HG02588 (cell line): ENCODE data around the gene CXorf58.
"Not testable (repeated sequence)": the region's sequence is repeated elsewhere in the genome, so short reads cannot be mapped to it uniquely, and the experiment has no call there.

Source experiments
- ATAC-seq: cut with Tn5 transposase; IDR thresholded peaks from one replicate; pipeline ENCODE4 v1.9.1; 2021; ENCODE audit warnings: mild to moderate bottlenecking, moderate library complexity; ENCODE audit not compliant: unreplicated experiment

CXorf58 gene

GRCh38 chrX:23907498-23908218, at the start of gene CXorf58, which contains the start of gene APOO:
Gene CXorf58, plus strand, starts transcription at chrX:23908006. Its CDS starts 2,297 bp downstream, at chrX:23910303.
Gene APOO, minus strand, starts transcription at chrX:23907938. Its CDS starts 236 bp downstream, at chrX:23907702.
- peak; percentile 93 for ATAC-seq

GRCh38 chrX:23859238-23859637, 48.6 kb upstream of the CXorf58 start:
- ATAC-seq: not testable (repeated sequence)

- ATAC-seq: no peak
These were observed 46.5 kb upstream of the CXorf58 start for GRCh38 chrX:23861215-23861896.

- ATAC-seq: not testable (repeated sequence)
These were observed 45.9 kb upstream of the CXorf58 start for GRCh38 chrX:23861952-23862351.

DNA sequence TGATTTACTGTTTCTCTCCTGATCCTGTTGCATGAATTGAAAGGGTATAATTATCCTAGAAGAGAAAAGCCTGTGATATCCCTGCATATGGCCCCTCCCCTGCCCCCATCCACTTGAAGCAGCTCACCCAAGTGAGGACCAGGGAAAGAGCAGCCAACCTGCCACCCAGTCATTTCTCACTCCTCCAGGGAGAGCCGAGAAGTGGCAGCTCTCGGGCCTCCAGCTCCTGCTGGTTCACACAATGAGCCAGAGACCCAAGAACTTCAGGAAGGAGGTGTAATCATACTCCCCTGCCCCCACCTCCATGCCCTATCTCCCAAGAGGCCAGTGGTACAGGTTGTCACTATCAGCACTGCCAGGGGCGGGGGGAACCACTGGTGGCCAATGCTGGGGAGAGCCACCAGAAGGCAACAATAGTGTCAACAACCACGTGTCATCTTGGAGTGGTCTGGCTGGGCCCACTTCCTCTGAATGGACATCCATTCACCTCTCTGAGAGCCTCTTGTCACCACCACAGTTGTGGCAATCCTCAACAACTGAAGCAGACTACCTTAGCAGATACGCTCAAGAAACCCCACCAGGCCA, 43.0 kb upstream of the CXorf58 start:
- ATAC-seq: no peak

DNA sequence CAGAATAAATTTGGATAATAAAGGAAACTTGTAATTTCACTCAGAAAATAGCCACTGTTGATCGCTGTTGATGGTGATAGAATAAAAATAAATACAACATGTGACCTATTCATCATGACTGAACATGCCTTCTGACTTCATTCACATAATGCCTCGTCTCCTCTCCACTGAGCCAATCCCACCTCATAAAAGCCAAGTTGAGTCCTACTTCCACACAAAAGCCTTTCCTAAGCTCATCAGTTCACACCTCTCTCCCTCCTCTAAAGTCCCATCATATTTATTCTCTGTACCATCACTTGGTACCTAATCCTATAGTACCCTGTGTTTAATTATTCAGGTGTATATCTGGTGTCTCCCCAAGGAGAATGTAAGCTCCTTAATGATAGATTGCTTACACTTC, 37.8 kb upstream of the CXorf58 start:
- no peak for ATAC-seq

DNA sequence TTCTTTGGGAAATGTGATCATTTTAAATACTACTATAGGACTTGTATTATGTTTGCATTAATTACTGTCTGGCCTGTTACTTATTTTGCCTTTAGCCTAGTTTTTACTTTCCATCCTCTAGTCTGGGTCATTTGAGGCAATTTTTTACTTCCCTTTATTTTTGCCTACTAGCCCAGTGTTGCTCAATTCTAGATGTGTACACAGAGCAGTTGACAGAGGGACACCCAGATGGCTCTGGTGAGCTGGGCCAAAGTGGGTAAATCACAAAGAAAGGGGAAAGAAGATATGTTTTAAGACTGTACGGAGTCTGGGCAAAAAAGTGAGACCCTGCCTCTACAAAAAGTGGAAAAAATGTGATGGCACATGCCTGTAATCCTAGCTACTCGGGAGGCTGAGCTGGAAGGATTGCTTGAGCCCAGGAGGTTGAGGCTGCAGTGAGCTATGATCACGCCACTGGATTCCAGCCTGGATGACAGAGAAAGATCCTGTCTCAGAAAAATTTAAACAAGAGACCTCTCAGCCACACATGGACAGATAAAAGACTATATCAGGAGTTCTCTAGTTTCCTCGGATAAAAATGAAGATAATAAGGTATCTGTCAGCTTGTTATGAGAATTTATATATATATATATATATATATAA, 35.8 kb upstream of the CXorf58 start:
- ATAC-seq: no peak

GRCh38 chrX:23879380-23880090, 28.3 kb upstream of the CXorf58 start:
- no peak for ATAC-seq

DNA sequence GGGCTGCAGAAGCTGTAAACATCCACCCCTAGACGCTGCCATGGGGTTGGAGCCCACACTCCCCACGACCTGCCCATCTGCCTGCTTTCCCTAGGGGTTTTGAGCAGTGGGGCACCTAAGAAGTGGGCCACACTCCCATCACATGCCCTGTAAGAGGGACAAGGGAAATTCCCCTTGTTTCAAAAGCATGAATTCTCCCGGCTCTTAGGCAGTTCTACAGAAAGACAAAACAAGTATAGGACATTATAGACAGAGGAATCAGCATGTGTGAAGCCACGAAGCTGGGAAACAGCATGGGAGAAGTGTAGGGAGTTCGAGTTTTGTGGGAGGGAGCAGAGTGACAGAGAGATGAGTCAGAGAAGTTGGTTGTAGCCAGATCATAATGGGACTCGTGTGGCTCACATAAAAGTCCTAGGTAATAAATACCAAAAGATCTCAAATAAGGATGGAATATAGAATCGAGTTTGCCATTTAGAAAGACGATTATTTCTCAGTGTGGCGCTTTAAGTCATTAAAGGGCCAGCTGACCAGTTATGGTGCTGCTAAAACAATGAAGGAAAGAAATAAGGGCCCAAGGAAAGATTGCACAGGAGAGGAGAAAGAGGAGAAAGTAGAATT, 24.0 kb upstream of the CXorf58 start:
- ATAC-seq: no peak

DNA sequence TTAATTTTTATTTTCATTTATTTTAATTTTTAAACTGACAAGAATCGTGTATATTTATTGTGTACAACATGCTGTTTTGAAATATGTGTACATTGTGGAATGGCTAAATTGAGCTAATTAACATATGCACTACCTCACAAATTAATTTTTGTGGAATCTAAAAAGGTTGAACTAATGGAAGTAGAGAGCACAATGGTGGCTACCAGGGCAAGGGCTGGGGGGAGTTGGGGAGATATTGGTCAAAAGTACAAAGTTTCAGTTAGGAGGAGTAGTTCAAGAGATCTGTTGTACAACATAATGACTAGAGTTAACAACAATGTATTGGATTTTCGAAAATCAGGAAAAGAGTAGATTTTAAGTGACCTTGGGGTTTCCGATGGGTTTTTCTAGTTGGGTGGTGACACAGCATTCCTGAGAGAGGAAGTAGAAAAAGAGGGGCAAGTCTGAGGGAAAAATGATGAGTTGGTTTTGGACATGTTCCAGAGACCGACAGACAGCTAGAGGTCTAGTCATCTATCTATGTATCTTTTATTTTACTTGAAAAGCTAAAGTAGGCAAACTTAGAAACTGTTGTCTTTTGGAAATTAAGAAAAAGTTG, 23.3 kb upstream of the CXorf58 start:
- no peak for ATAC-seq

GRCh38 chrX:23885803-23886202, 22.0 kb upstream of the CXorf58 start:
- ATAC-seq: no peak

- ATAC-seq: no peak
These were observed 20.4 kb upstream of the CXorf58 start for GRCh38 chrX:23887451-23887850.

- ATAC-seq: no peak
These were observed 19.9 kb upstream of the CXorf58 start for GRCh38 chrX:23887918-23888317.

GRCh38 chrX:23888887-23889501, 18.8 kb upstream of the CXorf58 start:
- no peak for ATAC-seq

- no peak for ATAC-seq
These were observed 16.9 kb upstream of the CXorf58 start for GRCh38 chrX:23890933-23891332.

GRCh38 chrX:23894993-23895392, 12.8 kb upstream of the CXorf58 start:
- ATAC-seq: not testable (repeated sequence)

- ATAC-seq: not testable (repeated sequence)
These were observed 11.3 kb upstream of the CXorf58 start for GRCh38 chrX:23896539-23896938.

- ATAC-seq: no peak
These were observed 10.8 kb upstream of the CXorf58 start for GRCh38 chrX:23896981-23897380.

DNA sequence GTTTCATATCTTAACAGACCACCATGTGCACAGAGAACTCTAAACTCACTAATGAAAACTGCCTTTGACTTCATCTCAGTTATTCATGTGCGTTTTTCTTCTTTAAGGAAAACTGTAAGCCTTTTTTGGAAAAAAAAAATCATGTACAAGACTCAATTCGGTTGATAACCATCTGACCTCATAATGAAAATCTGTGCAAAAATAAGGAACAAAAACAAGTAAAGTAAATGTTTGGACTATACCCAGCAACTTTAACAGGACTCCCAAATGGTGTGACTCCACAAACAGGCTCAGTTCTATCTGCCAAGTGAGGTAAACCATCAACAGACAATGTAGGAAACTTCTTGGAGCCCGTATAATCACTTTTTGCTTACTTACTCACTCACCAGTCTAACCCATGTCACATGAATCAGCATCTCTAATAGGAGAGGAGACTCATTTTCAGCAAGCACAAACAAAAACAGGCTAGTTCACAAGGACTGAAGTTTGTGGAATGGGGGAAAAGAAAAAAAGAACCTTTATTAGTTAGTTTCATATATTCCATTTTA, 9.3 kb upstream of the CXorf58 start:
- no peak for ATAC-seq
